Adrenal gland (tissue), 12 donors: ENCODE results near the gene ADIPOR2. TPM values are rescaled to one million over a fixed set of nuclear protein-coding genes. Genes with fewer than 3 reads are reported as not detected.

Source experiments
- DNase-seq, 7 donors: peaks; one replicate each; pipeline ENCODE4 v3.0.0-alpha.2; 2019 to 2020
- H3K27ac ChIP-seq, 5 donors: fragments of 200-600 bp; sonication (generic) in 4 of 5; 1 replicate in 3 of 5; 2 replicates in 2 of 5; pipeline versions ENCODE4 v1.5.1 to v1.8.0; 2016 to 2020; ENCODE audit warnings: mild to moderate bottlenecking in 1 of 5
- H3K27me3 ChIP-seq: fragments of 200-600 bp; 2 replicates; pipeline ENCODE4 v1.8.0; 2021
- H3K36me3 ChIP-seq, 2 donors: fragments of 200-600 bp; replicated peaks in 1 of 2; 1 replicate in 1 of 2; 2 replicates in 1 of 2; pipeline versions ENCODE4 v1.5.1 to v1.8.0; 2018 to 2022
- H3K4me1 ChIP-seq, 2 donors: fragments of 200-600 bp; replicated peaks in 1 of 2; 1 replicate in 1 of 2; 2 replicates in 1 of 2; pipeline versions ENCODE4 v1.5.1 to v1.8.0; 2018 to 2021
- H3K4me3 ChIP-seq, 4 donors: fragments of 200-600 bp; sonication (generic) in 3 of 4; one replicate each; pipeline ENCODE4 v1.5.1; 2016 to 2018
- H3K9me3 ChIP-seq, 3 donors: fragments of 200-600 bp; sonication (generic) in 1 of 3; replicated peaks in 1 of 3; 1 replicate in 2 of 3; 2 replicates in 1 of 3; pipeline versions ENCODE4 v1.5.1 to v1.8.0; 2016 to 2021
- CTCF ChIP-seq, 6 experiments: fragments of 450-650 bp in 4 of 6; fragments of 200-600 bp in 2 of 6; sonication (generic) in 1 of 6; IDR thresholded peaks; 1 replicate in 5 of 6; 2 replicates in 1 of 6; pipeline versions ENCODE4 v1.5.1 to v1.8.0; 2016 to 2021; ENCODE audit warnings: antibody characterized with exemption in 6 of 6, mild to moderate bottlenecking in 2 of 6, moderate library complexity in 1 of 6
- POLR2A ChIP-seq, 2 donors: fragments of 450-650 bp; IDR thresholded peaks; one replicate each; pipeline ENCODE4 v1.6.1; 2017; ENCODE audit warnings: antibody characterized with exemption in 2 of 2, mild to moderate bottlenecking in 2 of 2, moderate library complexity in 1 of 2
- WGBS, 4 donors: extraction: QIAGEN DNeasy Blood & Tissue Kit in 2 of 4; methylation state at CpG; one replicate each; pipeline versions ENCODE4 v1.1.5 to v1.1.7; 2013 to 2017; 5-methylcytosine and 5-hydroxymethylcytosine counted together
- intact Hi-C, 2 donors: fragments of 100-400 bp; cut with DNase I; formaldehyde crosslinking; loops; one replicate each; pipeline versions ENCODE4 v1.14.1 to v1.15.0; 2022 to 2023
- polyA plus RNA-seq, 3 donors: library from polyadenylated mRNA; stranded (reverse); fragments of 200-250 nt in 2 of 3; fragments of 350-450 nt in 1 of 3; fragmentation: Illumina TruSeq in 1 of 3; extraction: RNeasy Lipid Tissue Mini Kit (QIAGEN cat#74804) in 1 of 3; gene quantifications; one replicate each; pipeline ENCODE4 v1.2.3, GENCODE V29; 2013 to 2014
- total RNA-seq, 9 donors: library from RNA; depleted of rRNA in 4 of 9; stranded (reverse); fragments of >200 nt in 4 of 9; fragments of 120-200 nt in 1 of 9; fragmentation: NEBNext Ultra II Directional in 1 of 9; extraction: Animal tissue kit (Norgen Biotek cat#: 25700) in 1 of 9; gene quantifications; one replicate each; pipeline versions ENCODE4 v1.1.0 to v1.2.4, GENCODE V29; 2013 to 2023
- donor health status: healthy with polysubstance abuse.
- donor health status: Bipolar disorder and iron deficiency.
- donor health status: DM: yes; HTN: yes; CAD: no.
- donor health status: DM: no; HTN: no; CAD: no.
- donor health status: DM: no; HTN: no; CAD: no.
- donor health status: DM: yes; HTN: yes; CAD: no.

Gene ADIPOR2
- total and polyA plus RNA-seq, 12 donors, result 46.2 to 214 (median 98.6) TPM

- peak in 3 of 7 donors; percentile 18 to 50 (median 25) for DNase-seq
- Histone ChIP-seq H3K36me3 (no peaks in the 10 kb centered on the region), H3K27ac (peak overlapping the region in 1 of 5 donors; percentile 84), H3K4me3 (no peak overlapping the region), H3K4me1 (peaks cover 11 to 18% of the 10 kb centered on the region in 2 donors), H3K9me3 (no peaks in the 10 kb centered on the region), H3K27me3 (no peaks in the 10 kb centered on the region)
- no peak for TF ChIP-seq POLR2A (IDR thresholded peaks at IDR 0.05)
- no peak for TF ChIP-seq CTCF (IDR thresholded peaks at IDR 0.05)
- intact Hi-C loops, result loop anchor here (2.0 to 10.0 kb wide), 5 partner anchors 141 to 787 kb away; no protein-coding TSS in a partner anchor
- 87 to 94% (median 91%) methylated on average over 9 to 22 of the region's 22 CpGs for WGBS, 4 donors
Measured at GRCh38 chr12:1797991-1798640, 107.2 kb downstream of the ADIPOR2 start.

GRCh38 chr12:1798641-1799020, 107.8 kb downstream of the ADIPOR2 start:
- 94 to 100% (median 95%) methylated on average over 5 to 6 of the region's 6 CpGs for WGBS, 4 donors
- Histone ChIP-seq H3K27me3 (no peaks in the 10 kb centered on the region), H3K36me3 (no peaks in the 10 kb centered on the region), H3K4me1 (peaks cover 11 to 18% of the 10 kb centered on the region in 2 donors), H3K9me3 (no peaks in the 10 kb centered on the region), H3K4me3 (no peak overlapping the region), H3K27ac (no peak overlapping the region)
- peak in 3 of 7 donors; percentile 12 to 52 (median 19) for DNase-seq
- intact Hi-C loops, result loop anchor here (5.0 to 10.0 kb wide), 3 partner anchors 234 to 786 kb away; no protein-coding TSS in a partner anchor
- TF ChIP-seq CTCF (IDR thresholded peaks at IDR 0.05) (no peak), POLR2A (IDR thresholded peaks at IDR 0.05) (no peak)

- no peak overlapping the region for H3K4me3 ChIP-seq
- no peak for TF ChIP-seq CTCF (IDR thresholded peaks at IDR 0.05)
- TF ChIP-seq POLR2A (IDR thresholded peaks at IDR 0.05), result no peak
- H3K36me3 ChIP-seq, result no peaks in the 10 kb centered on the region
- no peak overlapping the region for H3K27ac ChIP-seq
- WGBS, 4 donors, result 91 to 94% (median 92%) methylated on average over 13 to 21 of the region's 21 CpGs
- DNase-seq, result peak in 5 of 7 donors; percentile 6 to 49 (median 16)
- no peaks in the 10 kb centered on the region for H3K27me3 ChIP-seq
- peaks cover 11 to 18% of the 10 kb centered on the region in 2 donors for H3K4me1 ChIP-seq
- no peaks in the 10 kb centered on the region for H3K9me3 ChIP-seq
- intact Hi-C loops, result loop anchor here (5.0 to 10.0 kb wide), 3 partner anchors 233 to 786 kb away; no protein-coding TSS in a partner anchor
Measured at GRCh38 chr12:1799051-1799881, 108.4 kb downstream of the ADIPOR2 start.

- intact Hi-C loops, result loop anchor here (5.0 to 10.0 kb wide), 3 partner anchors 232 to 785 kb away; no protein-coding TSS in a partner anchor
- TF ChIP-seq CTCF (IDR thresholded peaks at IDR 0.05) (no peak), POLR2A (IDR thresholded peaks at IDR 0.05) (no peak)
- DNase-seq, result peak in 3 of 7 donors; percentile 12 to 48 (median 15)
- Histone ChIP-seq H3K4me3 (no peak overlapping the region), H3K4me1 (peaks cover 13 to 18% of the 10 kb centered on the region in 2 donors), H3K27ac (no peak overlapping the region), H3K36me3 (no peaks in the 10 kb centered on the region), H3K27me3 (no peaks in the 10 kb centered on the region), H3K9me3 (no peaks in the 10 kb centered on the region)
- WGBS, 4 donors, result 79 to 83% (median 80%) methylated on average over 5 to 12 of the region's 12 CpGs
Measured at GRCh38 chr12:1799882-1800400, 109.1 kb downstream of the ADIPOR2 start.
